HG02981 (cell line): ENCODE measurements around the gene GATA6.

Experiments
- ATAC-seq: cut with Tn5 transposase; IDR thresholded peaks from one replicate; pipeline ENCODE4 v1.9.1; 2021; ENCODE audit warnings: mild to moderate bottlenecking, moderate library complexity; ENCODE audit not compliant: unreplicated experiment

The GATA6 gene

DNA sequence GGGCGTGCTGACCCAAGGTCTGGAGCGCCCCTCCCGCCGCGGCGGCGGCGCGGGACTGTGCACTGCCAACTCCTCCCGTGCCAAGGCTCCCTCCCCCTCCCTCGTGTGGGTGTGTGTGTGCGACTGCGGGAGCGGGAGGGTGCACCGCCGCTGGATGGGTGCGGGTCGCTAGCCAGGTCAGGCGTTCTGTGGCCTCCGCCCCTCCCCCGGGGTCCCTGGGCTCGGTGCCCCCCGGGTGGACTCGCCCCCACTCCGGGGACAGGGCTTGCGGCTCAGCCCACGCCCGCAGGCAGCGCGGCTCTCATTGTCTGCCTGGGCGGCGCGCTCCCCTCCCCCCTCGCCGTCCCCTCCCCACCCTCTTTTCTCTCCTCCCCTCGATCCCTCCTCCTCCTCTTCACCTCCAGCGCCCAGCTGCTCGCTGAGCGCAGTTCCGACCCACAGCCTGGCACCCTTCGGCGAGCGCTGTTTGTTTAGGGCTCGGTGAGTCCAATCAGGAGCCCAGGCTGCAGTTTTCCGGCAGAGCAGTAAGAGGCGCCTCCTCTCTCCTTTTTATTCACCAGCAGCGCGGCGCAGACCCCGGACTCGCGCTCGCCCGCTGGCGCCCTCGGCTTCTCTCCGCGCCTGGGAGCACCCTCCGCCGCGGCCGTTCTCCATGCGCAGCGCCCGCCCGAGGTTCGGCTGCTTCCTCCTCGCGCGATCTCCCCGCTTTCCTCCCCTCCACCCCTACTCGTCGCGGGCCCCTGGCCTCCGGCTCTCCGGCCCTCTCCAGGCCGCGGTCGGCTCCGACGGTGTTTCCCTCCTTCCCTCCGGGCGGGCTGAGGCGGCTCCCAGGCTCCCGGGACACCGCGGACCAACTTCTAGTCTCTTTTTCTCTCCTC, at the start of gene GATA6:
TSS of gene GATA6 (plus strand) at position 579 of the 878 bp plus-strand sequence. CDS start 1,556 bp downstream, outside the sequence.
- ATAC-seq = no peak

DNA sequence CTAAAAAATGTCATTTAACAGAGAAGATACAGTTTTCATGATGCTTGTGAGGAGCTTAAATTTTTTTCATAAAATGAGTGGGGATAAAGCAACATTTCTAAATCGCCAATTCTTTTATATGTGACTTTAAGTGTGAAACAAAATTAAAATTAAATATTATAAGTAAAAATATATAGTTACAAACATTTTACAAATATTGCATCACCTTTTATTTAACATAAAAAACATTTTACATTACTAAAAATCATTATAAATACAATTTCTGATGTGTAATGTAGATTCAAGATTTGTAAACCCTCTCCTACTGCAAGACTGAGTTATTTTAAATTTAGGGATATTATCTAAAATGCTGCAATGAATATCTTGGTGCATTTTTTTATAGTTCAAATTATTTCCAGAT, 44.4 kb upstream of the GATA6 start:
- no peak for ATAC-seq

DNA sequence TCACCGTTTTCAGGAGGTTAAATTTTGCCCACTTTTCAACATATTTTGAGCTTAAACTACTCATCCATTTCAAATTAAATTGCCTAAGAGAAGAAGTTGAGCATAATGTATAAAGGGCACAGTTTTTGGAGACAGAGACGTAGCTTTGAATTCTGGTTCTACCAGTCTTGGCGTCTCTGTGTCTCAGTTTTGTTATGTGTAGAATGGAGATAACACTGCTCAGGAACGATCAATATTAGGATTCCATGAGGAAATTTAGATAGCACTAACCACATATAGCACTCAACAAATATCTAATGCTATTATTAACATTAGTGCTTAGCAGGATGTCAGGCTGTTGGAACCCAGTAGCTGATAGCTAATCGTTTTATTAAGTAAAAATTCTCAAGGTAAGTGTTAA, 40.4 kb upstream of the GATA6 start:
- no peak for ATAC-seq

DNA sequence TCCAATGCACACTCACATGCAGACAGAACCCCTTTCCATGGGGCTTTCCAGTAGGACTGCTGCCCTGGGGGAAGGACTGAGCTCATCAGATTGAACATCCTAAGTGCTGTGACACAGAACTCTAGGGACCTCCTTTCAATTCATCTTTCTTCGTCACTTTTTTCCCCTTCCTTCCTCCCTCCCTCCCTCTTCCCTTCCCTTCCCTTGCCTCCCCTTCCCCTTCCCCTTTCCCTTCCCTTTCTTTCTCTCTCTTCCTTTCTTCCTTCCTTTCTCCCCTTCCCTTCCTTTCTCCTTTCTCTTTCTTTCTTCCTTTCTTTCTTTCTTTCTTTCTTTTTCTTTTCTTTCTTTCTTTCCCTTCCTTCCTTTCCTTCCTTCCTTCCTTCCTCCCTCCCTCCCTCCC, 39.6 kb upstream of the GATA6 start:
- no peak for ATAC-seq

DNA sequence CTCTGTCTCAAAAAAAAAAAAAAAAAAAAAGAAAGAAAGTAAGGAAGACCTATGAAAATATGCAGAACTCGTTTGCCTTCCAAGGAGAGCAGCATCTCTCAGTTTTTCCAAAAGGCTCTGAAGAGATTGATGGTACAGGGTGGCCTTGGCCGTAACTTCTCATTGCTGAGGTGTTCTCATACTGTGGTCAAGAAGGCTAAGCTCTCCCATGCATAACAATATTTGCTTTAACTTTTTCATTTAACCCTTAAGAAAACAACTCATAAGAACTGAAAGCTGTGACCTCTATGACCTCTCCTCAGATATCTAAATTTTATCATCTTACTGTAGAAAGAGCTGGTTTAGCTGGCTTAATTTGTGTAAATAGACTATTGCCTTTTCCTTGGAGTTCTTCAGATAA, 37.1 kb upstream of the GATA6 start:
- no peak for ATAC-seq

DNA sequence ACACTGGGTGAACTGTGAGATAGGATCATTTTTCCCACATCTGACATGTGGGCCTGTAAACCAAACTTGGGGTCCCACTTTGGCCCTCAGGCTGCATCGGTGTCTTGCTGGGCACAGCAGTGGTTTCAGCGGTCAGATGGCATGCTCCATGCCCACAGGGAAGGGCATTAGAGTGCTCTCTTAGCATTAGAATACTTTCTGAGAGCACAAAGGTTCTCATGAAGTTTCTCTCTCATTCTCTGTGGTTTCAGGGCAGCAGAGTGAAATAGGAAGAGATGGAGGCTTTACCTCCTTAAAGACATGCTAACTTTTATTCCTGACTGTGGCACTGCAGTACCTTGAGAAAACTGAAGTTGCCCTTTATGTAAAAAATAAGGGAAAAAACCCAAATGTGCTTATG, 36.6 kb upstream of the GATA6 start:
- no peak for ATAC-seq

DNA sequence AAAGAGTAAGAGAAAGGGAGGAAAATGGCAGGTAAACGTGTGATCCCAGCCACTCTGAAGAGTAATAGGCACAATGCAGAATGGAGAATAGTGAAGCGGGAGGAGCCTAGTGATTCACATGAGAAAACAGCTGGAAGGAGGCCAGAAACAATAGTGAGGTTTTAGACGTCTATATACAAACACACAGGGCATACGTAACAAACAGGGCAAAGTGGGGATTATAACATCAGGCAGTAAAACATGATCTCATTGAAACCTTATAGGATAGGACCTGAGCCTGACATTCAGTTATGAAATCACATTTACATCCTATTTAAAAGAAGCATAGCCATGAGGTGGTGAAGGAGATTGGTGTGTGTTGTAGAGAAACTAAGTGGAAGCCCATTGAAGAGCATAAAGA, 33.0 kb upstream of the GATA6 start:
- ATAC-seq = no peak

DNA sequence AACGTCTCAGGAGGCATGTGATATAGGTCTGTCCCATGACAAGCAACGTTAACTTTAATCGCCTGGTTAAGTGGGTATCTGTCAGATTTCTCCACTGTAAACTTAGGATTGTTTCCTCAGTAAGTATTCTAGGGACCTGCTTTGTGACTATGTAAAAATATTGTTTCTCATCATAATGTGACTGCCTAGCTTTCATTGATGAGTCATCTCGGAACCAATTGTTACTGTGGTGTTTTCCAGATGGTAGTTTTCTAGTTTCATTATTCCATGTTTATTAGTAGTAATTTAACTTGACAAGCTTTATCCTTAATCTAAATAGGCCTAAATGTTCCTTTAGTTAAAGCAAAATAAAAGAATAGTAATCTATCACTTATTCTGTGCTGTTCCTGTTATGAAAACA, 28.2 kb upstream of the GATA6 start:
- ATAC-seq = no peak

DNA sequence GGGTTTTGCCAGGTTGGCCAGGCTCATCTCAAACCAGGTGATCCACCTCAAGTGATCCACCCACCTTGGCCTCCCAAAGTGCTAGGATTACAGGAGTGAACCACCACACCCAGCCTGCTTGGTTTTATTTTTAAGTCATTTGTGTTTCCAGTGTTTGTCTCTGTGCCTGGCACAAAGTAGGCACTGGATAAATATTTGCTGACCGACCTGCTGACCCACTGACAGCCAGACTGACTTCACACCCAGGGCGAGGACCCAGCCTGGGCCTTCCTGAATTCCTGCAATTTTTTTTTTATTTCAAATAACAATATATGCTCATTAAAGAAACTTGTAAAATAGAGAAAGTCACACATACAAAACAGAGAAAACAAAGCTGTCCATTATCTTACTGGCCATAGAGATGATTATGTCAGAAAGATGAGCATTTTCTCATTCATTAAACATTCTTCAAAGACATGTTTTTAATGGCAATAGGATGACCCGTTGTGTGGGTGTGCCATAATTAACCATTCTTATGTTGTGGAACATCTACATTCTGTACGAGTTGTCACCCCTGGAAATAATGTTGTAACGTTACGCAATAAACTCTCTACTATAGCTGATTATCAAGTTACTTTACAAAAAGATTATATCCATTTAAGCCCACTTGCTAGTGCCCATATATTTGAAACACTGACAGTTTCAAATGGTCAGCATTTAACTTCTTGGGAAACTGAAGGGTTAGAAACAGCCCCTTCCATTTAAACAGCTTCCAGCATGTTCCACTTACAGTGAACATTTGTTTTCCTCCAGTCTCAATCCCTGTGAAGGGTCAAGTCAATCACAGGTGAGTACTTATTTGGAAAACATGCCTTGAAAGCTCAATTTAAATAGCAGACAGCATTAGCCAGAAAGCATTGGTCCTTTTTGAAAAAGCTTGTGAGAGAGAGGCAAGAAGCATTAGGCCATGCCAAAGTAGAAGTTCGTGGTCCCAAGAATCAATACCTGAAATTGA, 25.7 kb upstream of the GATA6 start:
- no peak for ATAC-seq

DNA sequence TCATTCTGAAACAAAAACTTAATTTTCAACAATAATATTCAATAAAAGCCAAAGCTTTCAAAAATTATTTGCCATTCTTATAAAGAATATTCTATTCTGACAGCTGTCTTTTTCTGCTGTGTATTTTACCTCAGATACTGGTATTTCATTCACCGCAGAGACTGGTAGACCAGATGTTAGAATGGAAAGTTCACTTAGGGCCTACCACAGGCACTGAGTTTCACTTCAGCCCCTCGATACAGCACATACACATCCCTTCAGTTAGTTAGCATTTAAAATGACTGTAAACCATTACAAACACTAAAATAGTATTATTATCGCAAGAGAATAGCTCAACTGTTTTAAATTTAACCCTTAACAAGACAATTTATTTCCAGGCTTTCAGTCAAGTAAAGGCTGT, 24.2 kb upstream of the GATA6 start:
- ATAC-seq = no peak

DNA sequence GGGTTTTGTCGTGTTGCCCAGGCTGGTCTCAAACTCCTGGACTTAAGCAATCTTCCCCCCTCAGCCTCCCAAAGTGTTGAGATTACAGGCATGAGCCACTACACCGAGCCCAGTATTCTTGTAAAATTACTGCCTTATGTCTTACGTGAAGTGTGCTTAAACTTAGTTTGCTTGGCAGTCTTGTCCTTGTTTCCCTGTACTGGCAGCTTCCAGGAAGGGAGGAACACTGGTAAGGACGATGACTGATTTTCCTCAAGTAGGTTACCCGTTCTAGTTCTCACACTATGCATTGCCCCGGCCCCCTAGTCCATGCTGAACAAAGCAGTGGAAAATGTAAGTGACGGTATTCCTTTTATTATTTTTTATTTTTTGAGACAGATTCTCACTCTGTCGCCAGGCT, 19.7 kb upstream of the GATA6 start:
- no peak for ATAC-seq

DNA sequence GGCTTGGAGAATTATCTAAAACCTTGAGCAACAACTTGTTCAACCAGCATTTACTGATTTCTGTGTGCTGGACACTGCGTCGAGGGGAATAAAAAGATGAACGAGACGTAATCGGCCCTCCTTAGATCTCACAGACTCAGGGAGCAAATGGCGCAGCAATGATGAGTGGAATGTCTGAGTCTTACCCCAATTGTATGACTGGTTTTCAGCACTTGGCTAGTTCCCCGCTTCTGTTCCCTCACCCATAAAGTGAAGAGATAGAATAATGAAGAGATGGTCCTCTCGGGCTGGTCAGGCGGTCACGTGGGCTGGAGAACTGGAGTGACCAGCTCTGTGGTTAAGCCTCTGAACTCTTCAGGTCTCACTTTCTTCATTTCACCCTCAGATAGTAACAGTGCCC, 17.3 kb upstream of the GATA6 start:
- no peak for ATAC-seq

DNA sequence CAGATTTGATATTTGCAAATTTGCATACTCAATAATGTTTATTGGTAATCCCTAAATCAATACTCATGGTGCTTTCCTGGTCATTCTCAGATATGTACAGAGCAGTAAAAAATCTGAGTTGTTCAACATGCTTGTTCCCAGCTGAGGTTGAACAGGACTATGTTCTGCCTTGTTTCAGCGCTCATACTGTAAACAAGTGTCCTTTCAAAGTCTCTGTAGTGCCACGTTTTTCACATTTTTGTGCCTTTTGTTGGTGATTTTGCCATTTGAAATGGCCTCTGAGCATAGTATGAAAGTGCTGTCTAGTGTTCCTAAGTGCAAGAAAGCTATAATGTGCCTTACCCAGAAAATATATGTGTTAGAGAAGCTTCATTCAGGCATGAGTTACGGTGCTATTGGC, 16.0 kb upstream of the GATA6 start:
- no peak for ATAC-seq

DNA sequence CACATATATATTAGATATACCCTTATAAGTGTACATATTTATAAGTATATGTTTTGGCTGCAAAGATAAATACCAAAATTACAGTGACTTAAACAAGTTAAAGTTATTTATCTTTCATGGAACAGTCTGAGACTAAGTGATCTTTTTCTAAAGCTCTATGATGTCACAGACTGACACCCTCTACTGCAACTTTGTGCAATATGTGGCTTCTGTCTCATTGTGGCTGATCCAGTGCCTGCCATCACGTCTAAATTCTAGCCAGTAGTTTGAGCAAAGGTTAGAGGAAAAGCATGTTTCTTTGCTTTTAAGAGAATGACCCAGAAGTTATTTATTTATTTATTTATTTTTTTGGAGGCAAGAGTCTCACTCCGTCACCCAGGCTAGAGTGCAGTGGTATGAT, 13.8 kb upstream of the GATA6 start:
- ATAC-seq = no peak

DNA sequence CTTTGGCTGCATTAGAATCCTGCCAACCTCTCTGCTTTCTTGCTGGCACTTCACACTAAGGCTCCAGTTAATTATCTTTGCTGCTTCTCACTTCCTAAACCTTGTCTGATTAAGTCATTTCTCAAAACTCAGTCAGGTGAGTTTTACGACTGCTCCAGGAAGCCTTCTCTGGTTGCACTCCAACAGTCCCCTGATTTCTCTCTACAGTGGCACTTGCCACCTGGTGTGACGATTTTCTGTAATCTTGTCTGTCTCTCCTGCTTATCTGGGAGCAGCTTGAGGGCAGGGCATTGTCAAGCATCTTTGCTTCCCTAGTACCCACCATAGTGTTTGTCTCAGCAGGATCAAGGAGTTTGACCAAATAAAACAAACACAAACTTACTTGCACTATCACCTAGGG, 10.4 kb upstream of the GATA6 start:
- no peak for ATAC-seq

DNA sequence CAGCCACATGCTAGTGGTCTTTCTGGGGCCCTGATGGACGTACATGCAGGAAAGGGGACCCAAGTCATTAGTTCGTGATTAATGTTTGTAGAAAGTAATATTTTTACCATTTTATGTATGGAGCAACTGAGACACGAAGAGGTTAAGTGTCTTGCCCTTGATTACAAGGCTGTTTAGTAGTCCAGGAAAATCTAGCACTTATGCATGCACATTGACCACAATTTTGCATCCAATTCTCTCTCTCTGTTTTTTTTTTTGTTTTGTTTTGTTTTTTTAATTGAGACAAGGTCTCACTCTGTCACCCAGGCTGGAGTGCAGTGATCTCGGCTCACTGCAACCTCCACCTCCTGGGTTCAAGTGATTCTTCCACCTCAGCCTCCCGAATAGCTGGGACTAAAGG, 8.3 kb upstream of the GATA6 start:
- ATAC-seq = no peak

DNA sequence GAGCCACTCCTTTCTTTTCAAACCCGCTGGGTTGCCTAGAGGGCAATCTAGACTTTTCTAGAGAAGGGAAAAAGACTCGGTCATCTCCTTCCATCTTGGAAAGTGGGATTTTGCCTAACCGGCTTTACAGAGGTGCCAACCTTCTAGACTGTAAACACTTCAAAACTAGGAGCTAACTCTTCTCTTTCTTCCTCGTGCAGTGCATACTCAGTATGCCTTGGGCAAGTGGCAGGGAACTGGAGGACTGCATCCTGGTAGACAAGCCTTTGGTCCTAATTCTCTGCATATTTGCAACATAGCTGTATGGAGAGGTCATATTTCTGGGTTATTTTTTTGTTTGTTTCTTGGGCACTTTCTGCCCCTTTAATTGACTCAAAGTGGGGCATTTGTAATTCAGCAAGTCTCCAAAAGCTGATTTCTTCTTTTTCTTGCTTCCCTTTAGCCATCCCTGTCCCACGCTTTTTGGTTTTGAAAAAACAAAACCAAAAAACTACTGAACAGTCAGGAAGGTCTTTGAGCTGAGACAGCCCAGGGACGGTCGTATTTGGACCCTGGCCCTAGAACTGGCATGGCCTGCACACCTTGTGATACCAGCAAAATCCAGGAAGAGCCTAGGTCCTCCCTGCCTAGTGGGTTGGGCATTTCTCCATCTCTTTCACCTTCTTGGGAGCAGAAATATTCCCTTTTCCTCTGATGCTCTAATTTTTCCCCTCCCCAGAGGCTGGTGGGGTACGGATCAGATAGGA, 5.8 kb upstream of the GATA6 start:
- no peak for ATAC-seq

DNA sequence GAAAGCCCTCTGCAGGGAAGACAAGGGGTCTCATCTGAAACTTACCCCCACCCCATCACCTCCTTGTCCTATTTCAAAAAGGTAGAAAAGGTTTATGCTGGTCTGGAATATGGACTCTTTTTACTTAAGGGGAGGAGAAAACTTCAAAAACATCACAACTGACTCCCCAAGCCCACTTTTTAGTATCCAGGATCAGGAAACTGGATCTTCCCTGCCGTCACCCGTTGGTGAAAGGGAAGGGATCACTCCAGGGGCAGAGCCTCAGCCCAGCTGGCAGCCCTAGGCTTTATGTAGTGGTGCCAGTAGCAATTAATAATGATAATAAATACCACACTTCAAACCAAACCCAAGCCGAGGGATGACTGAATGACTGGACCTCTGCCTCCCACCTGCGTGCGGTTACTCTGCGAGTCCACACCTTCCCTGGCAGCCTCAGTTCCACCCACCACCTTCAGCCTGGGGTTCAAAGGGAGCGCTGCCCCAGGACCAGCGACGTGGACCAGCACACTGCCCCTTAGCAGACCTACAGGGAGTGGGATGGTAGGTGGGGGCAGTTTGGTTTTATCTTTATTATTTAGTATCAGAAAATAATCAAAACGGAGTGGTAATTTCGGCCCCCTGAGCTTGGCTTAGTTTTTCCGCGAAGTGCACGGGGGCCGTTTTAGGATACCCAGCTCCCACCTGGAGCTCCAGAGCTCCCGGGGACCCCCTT, 4.9 kb upstream of the GATA6 start:
- ATAC-seq = no peak

DNA sequence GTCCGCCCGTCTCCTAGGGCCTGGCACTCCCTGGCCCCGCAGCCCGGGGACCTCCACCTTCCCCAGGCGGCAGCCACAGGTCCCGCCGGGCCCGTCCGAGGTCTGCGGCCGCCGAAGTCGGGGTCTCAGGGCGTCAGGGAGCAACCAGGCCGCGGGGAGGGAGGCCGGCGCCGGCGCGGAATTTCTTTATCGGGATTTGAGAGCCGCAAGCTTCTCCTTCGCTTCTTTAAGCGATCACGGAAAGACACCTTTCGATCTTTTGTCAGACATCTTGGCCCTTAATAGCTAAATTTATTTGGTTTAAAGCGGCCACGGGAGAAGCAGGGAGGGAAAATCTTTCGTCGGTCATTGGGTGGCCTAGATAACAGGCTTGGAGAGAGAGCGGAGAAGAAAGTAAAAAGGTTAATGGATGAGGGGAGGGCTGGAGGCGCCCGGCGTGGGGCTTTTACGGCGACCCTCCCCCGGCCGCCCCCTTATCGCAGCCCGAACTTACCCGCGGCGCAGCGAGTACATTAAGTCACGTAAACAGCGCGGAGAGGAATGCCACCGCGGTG, 4.3 kb upstream of the GATA6 start:
- no peak for ATAC-seq

DNA sequence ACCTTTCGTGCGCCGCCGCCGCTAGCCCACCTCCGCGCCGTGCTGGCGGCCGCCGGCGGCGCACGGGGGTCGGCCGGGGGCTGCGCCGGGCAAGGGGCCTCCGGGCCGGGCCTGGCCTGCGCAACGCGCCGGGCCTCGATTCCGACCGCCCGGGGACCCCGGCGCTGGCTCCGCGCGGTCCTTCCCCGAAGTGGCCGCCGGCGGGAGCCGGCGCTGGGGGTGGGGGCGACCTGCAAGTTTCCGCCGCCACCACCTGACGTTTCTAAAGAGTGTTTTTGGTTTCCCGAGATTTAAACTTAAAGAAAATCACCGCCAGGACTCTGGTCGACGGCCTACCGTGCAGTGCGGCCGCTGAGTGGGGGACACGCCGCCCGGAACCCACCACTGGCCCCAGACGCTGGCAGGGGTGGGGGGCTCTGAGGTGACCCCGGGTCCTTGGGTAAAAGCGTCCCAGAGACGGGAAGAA, 3.8 kb upstream of the GATA6 start:
- no peak for ATAC-seq
